ENCODE data around the gene PSAPL1. TPM values are rescaled to one million over a fixed set of nuclear protein-coding genes. Genes with fewer than 3 reads are reported as not detected.

PSAPL1 gene
- total RNA-seq, 1 experiment from 2014 or later = 14.3 TPM

DNA sequence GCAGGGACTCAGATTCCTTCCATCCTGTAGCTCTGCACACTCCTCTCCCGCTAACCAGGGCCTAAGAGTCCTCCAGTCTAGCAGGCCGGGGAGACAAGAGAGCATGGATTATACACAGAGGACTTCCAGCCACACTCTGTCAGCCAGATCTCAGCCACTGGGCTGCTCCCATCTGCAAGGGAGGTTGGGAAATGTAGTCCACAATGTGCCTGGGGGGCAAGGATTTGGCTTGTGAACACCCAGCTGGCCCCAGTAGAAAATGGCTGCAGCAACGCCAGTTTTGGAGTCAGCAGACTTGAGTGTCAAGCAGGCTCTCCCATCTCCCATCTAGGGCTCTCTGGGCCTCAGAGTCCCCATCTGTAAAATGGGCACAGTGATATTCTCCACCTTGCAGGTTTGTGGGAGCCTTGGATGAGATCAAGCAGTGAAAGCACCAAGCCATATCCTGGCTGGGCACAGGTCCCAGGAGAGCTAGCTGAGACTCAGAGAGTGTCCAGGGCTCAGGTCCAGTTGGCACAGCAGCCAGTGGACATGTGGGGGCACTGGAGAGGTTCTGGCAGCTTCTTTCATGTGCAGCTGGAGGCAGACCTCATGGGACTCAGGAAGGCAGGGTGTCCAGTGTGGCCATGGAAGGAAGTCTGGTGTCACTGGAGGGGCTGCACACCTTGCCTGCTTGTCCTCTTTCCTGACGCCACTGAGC is 14.6 kb downstream of the PSAPL1 start:
- TF ChIP-seq, protein P1, sequence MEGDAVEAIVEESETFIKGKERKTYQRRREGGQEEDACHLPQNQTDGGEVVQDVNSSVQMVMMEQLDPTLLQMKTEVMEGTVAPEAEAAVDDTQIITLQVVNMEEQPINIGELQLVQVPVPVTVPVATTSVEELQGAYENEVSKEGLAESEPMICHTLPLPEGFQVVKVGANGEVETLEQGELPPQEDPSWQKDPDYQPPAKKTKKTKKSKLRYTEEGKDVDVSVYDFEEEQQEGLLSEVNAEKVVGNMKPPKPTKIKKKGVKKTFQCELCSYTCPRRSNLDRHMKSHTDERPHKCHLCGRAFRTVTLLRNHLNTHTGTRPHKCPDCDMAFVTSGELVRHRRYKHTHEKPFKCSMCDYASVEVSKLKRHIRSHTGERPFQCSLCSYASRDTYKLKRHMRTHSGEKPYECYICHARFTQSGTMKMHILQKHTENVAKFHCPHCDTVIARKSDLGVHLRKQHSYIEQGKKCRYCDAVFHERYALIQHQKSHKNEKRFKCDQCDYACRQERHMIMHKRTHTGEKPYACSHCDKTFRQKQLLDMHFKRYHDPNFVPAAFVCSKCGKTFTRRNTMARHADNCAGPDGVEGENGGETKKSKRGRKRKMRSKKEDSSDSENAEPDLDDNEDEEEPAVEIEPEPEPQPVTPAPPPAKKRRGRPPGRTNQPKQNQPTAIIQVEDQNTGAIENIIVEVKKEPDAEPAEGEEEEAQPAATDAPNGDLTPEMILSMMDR (IDR thresholded peaks at IDR 0.05; ENCODE audit: insufficient read depth in 1 of 2, low read depth in 1 of 2, low read length in 1 of 2, severe bottlenecking in 1 of 2, unreplicated experiment in 1 of 2) = no peak

GRCh38 chr4:7418131-7418943 is 16.4 kb downstream of the PSAPL1 start:
- intact Hi-C loops (cut with micrococcal nuclease; ENCODE audit: unreplicated experiment) = no loop called here
- H3K27me3 Mint-ChIP-seq (ENCODE audit: insufficient read depth, unreplicated experiment) = no peaks in the 10 kb centered on the region
- Histone ChIP-seq H3K27me3 (replicated peaks; ENCODE audit: control insufficient read depth, insufficient read depth, low read length) (no peaks in the 10 kb centered on the region), H3K4me3 (ENCODE audit: low read depth, low read length) (no peak overlapping the region), H3K36me3 (ENCODE audit: control insufficient read depth, insufficient read depth, low read length) (no peaks in the 10 kb centered on the region), H3K9me3 (no peaks in the 10 kb centered on the region), H3K4me1 (peaks cover 24% of the 10 kb centered on the region)
- ChIA-PET POLR2A (no interaction called here), CTCF (interaction anchor here (0.6 kb wide), 1 partner anchor 224 kb away, joined by 6 read pairs; no protein-coding TSS in a partner anchor)
- H3K27ac Mint-ChIP-seq (ENCODE audit: unreplicated experiment) = no peak overlapping the region
- no TSS peak for BruUV-seq (replicated peaks)
- TF ChIP-seq, protein P1 (IDR thresholded peaks at IDR 0.05; ENCODE audit: insufficient read depth in 1 of 2, low read depth in 1 of 2, low read length in 1 of 2, severe bottlenecking in 1 of 2, unreplicated experiment in 1 of 2) = no peak
- peaks cover 31% of the 10 kb centered on the region for H3K4me1 Mint-ChIP-seq (ENCODE audit: low read depth, unreplicated experiment)
- no peak overlapping the region for H3K4me3 Mint-ChIP-seq (ENCODE audit: unreplicated experiment)
- peaks cover 4% of the 10 kb centered on the region for H3K36me3 Mint-ChIP-seq (ENCODE audit: insufficient read depth, unreplicated experiment)
- DNase-seq = no peak
- H3K9me3 Mint-ChIP-seq (ENCODE audit: unreplicated experiment) = no peaks in the 10 kb centered on the region

More for the DNA sequence above, 14.6 kb downstream of the PSAPL1 start:
- Histone ChIP-seq H3K9me3 (no peaks in the 10 kb centered on the region), H3K27me3 (replicated peaks; ENCODE audit: control insufficient read depth, insufficient read depth, low read length) (no peaks in the 10 kb centered on the region), H3K4me1 (peaks cover 13% of the 10 kb centered on the region), H3K4me3 (ENCODE audit: low read depth, low read length) (no peak overlapping the region), H3K36me3 (ENCODE audit: control insufficient read depth, insufficient read depth, low read length) (no peaks in the 10 kb centered on the region)
- DNase-seq = peak in 1 of 2 experiments; percentile 26
- no TSS peak for BruUV-seq (replicated peaks)
- no peaks in the 10 kb centered on the region for H3K9me3 Mint-ChIP-seq (ENCODE audit: unreplicated experiment)
- H3K27me3 Mint-ChIP-seq (ENCODE audit: insufficient read depth, unreplicated experiment) = no peaks in the 10 kb centered on the region
- H3K27ac Mint-ChIP-seq (ENCODE audit: unreplicated experiment) = no peak overlapping the region
- ChIA-PET POLR2A (no interaction called here), CTCF (no interaction called here)
- intact Hi-C loops (cut with micrococcal nuclease; ENCODE audit: unreplicated experiment) = no loop called here
- H3K4me3 Mint-ChIP-seq (ENCODE audit: unreplicated experiment) = no peak overlapping the region
- H3K36me3 Mint-ChIP-seq (ENCODE audit: insufficient read depth, unreplicated experiment) = no peaks in the 10 kb centered on the region
- H3K4me1 Mint-ChIP-seq (ENCODE audit: low read depth, unreplicated experiment) = peaks cover 14% of the 10 kb centered on the region

DNA sequence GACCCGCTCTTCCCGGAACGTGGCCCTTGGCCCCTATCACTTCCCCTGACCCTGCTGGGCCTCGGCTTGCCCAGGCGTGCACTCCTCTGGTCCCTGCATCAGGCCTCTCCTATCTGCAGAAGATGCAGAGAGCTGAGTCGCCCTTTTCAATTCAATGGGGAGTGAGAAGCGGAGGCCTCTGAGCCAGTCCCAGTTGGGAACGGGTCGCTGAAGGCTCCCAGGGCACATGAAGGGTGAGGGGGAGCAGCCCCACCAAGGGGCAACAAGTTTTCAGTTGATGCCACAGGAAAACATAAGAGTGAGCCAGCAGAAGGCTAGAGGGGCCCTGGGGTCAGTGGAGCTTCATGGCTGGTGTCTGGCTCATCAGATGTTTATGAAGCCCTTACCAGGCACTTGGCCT is 17.1 kb downstream of the PSAPL1 start:
- peak in 1 of 2 experiments; percentile 21 for DNase-seq
- Histone ChIP-seq H3K36me3 (ENCODE audit: control insufficient read depth, insufficient read depth, low read length) (no peaks in the 10 kb centered on the region), H3K9me3 (no peaks in the 10 kb centered on the region), H3K4me1 (peaks cover 24% of the 10 kb centered on the region), H3K27me3 (replicated peaks; ENCODE audit: control insufficient read depth, insufficient read depth, low read length) (no peaks in the 10 kb centered on the region), H3K4me3 (ENCODE audit: low read depth, low read length) (no peak overlapping the region)
- intact Hi-C loops (cut with micrococcal nuclease; ENCODE audit: unreplicated experiment) = no loop called here
- Mint-ChIP-seq H3K27ac (ENCODE audit: unreplicated experiment) (no peak overlapping the region), H3K9me3 (ENCODE audit: unreplicated experiment) (no peaks in the 10 kb centered on the region), H3K4me3 (ENCODE audit: unreplicated experiment) (no peak overlapping the region), H3K27me3 (ENCODE audit: insufficient read depth, unreplicated experiment) (no peaks in the 10 kb centered on the region), H3K36me3 (ENCODE audit: insufficient read depth, unreplicated experiment) (peaks cover 4% of the 10 kb centered on the region), H3K4me1 (ENCODE audit: low read depth, unreplicated experiment) (peaks cover 31% of the 10 kb centered on the region)
- no TSS peak for BruUV-seq (replicated peaks)
- TF ChIP-seq, protein P1 (IDR thresholded peaks at IDR 0.05; ENCODE audit: insufficient read depth in 1 of 2, low read depth in 1 of 2, low read length in 1 of 2, severe bottlenecking in 1 of 2, unreplicated experiment in 1 of 2) = no peak
- CTCF ChIA-PET = no interaction called here
- POLR2A ChIA-PET = interaction anchor here (0.8 kb wide), 1 partner anchor 18 kb away, joined by 3 read pairs; no protein-coding TSS in a partner anchor

Measured in Caco-2 (cell line).